Right renal cortex interstitium (tissue), 3 donors: ENCODE measurements around the gene RNF187. TPM values are rescaled to one million over a fixed set of nuclear protein-coding genes. Genes with fewer than 3 reads are reported as not detected.
"Not testable (repeated sequence)": the region's sequence is repeated elsewhere in the genome, so short reads cannot be mapped to it uniquely, and the experiment has no call there.

ENCODE experiments used
- DNase-seq, 3 donors: peaks; one replicate each; pipeline ENCODE4 v3.0.0-alpha.2; 2013; ENCODE audit warnings: low read depth in 3 of 3, low spot score in 2 of 3
- polyA plus RNA-seq, 3 donors: library from polyadenylated mRNA; unstranded; fragments of 120-200 nt; gene quantifications; one replicate each; pipeline ENCODE4 v1.2.1, GENCODE V29; 2013; ENCODE audit not compliant: insufficient read length in 3 of 3

The RNF187 gene
- polyA plus RNA-seq, 3 donors: 72.0 to 84.1 (median 78.6) TPM

DNA sequence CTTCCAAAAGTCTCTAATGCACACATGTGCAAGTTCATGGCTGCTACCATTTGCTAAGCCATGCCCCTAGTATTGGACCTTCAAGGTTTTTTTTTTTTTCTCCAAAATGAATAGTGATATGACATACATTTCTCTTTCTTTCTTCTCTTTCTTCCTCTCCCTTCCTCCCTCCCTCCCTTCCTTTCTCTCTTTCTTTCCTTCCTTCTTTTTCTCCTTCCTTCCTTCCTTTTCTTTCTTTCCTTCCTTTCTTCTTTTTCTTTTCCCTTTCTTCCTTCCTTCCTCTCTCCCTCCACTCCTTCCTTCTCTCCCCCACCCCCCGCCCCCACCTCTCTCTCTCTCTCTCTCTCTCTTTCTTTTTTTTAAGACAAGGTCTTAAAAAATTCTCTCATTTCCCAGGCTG, 3.4 kb upstream of the RNF187 start:
- DNase-seq: no peak

DNA sequence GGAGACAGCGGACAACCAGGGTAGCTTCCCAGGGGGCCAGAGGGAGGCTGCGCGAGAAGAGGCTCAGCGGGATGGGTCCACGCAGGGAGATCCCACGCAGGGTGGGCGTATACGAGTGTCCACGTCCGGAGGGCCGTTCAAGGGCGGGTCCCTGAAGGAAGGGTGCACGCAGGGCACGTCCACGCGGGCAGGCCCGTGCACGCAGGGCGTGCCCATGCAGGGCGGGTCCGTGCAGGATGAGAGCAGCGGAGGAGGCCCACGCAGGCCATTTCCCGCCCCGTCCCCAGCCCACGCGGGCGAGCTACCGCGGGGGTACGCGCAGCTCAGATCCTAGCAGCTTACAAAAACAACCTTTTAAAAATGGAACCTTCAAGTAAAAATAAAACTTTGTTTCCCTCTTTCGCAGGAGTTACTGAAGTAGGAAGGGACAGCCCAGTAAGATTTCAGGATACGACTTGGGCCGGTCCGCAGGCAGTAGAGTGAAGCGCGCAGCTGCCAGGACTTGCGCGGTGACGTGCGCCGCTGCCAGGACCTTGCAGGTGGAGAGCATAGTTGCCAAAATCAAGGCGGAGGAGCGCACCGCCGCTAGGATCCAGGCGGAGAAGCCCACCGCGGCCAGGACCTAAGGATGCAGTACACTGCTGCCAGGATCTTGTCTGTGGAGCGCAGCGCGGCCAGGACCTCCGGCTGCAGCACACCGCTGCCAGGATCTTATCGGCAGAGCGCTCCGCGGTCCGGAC, 416 bp upstream of the RNF187 start:
- peak; percentile 69 to 80 (median 79) for DNase-seq

DNA sequence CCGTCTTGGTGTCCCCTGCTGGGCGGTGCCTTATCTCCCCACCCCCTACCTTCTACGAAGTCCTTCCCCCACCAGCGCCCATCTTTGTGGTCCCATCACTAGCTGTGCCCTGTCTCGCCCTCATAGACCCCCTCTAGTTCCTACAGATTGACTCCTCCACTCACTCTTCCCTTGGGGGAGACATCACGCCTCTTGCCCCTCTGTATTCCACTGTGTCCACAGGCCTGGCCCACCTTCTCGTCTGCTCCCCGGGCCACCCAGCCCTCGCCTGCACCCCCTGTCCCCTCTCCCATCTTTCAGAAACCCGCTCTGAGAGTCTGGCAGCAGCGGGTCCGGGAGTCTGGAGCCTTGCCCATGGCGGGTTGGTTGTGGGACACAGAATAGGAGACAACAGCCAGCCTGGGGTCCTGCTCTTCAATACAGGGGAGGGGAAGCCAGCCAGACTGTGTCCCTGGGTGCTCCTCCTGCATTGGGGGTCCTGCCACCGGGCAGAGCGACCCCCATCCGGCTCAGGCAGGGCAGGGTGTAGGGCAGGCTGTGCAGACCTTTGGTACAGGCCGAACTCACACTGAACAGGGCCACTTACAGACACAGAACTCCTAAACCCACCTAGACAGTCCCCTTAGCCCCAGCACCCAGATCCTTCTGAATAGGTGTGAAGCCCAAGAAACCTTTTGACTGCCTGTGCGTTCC, 1.1 kb downstream of the RNF187 start:
- DNase-seq: no peak

DNA sequence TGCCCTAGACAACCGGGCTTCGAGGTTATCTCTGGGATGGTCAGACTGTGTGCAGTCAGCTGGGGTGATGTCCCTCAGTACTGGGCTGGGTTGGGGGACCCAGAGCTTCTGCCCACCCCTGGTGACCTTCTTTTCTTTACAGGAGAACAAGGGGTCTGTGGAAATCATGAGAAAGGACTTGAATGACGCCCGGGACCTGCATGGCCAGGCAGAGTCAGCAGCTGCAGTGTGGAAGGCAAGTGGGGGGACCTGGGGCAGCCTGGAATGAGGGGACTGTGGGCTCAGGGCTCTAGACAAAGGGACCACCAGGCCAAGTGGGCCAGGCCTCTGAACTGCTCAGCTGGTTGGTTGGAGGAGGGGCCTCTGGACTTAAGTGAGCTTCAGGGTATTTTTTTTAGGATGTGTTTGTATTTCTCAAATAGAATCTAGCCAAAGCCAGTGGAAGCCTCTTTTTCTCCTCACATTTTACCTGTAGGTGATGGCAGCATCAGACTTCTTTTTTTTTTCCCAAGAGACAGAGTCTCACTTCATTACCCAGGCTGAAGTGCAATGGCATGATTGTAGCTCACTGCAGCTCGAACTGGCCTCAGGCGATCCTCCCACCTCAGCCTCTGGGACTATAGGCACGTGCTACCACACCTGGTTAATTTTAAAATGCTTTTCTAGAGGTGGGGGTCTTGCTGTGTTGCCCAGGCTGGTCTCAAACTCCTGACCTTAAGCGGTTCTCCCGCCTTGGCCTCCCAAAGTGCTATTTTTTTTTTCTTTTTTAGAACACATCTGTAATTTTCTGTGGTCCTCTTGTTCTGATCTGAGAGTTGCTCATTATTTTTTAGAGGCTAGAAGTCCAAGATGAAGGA, 1.9 kb downstream of the RNF187 start:
- no peak for DNase-seq

DNA sequence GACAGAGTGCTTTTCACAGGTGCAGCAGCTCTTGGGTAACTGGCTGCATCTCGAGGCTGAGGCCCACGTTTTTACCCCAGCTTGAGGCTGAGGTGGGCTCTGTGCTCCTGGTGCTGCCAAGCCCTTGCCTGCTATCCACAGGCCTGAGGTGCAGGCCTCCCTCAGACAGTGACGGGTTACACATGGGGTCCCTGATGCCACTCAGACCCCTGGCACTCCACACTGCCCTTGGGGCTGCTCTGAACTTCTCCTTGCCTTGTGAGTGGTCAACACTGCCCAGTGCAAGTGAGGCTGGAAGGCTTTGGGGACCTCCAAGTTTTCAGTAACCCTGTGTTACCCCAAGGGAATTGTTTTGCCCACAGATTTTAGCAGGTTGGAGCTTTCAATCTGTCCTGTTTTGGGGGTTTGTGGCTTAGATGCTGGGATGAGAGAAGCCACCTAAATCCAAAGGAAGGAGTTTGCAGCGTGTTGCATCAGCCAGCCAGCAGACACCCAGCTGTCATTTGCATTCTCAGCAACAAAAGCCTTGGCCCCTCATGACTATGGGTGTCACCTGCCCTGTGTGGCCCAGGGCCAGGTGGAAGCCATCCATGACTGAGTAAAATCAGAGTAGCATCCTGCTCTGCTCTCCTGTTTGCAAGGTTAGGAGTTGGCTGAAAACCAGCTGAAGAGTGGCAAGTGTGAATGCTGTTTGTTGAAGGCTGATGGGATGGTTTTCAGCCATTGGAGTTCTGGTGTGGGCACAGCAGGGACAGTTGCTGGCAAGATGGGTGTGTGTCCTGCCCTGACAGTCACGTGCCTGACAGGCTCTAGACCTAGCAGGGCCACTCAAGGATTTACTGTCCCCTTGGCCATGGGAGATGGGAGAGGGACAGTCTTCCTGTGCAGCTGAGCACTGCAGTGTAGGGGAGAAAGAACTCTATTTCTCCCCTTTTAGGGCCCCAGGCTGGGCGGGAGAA, 3.2 kb downstream of the RNF187 start:
- no peak for DNase-seq

DNA sequence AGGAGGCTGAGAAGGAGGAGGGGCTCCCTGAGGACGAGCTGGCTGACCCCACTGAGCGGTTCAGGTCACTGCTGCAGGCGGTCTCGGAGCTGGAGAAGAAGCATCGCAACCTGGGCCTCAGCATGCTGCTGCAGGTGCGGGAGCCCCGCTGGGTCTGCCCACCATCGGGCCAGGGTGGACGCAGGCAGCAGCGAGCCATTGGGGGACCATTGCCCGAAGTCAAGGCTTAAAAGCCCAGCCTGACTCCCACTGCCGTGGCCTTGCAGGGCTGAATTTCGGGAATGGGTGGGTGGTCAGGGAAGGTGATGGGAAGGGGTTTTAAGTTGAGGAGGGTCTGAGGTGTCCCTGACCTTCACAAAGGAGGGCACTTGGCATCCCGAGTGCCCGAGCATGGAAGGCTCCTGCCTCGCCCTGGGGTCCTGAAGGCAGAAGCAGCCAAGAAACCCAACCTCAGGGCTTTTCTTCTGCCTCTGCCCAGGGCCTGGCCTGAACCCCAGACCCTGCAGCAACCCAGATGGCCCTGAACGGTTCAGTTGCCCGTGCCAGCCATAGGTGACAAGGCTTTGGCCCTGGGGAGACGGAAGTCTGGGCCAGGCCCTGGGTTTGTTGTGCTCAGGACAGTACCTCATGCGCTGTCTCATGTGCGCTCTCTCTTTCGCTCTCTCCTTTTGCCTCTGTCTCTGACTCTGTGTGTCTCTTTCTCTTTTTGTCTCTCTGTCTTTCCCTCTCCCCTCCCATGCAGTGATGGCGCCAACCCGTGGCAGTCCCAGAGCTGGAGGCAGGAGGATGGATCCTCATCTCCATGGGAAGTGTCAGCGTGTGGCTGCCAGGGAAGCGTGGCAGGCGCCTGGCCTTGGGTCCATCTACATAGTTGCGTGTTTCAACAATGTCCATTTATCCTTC, 6.2 kb downstream of the RNF187 start:
- DNase-seq: no peak

DNA sequence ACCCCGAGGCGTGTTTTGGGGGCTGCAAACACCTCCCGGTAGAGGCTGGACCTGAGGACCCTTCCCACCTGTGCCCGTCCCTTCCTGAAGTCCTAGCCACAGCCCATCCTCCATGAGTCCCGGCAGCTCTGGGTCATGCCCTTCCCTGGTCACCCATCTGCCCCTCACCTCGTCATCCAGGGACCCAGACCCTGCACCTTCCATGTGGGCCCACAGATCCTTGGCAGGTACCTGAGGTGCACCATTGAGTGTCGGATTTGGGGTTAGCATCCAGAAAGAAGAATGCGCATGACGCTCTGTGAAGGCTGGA, 6.8 kb downstream of the RNF187 start:
- DNase-seq: no peak

DNA sequence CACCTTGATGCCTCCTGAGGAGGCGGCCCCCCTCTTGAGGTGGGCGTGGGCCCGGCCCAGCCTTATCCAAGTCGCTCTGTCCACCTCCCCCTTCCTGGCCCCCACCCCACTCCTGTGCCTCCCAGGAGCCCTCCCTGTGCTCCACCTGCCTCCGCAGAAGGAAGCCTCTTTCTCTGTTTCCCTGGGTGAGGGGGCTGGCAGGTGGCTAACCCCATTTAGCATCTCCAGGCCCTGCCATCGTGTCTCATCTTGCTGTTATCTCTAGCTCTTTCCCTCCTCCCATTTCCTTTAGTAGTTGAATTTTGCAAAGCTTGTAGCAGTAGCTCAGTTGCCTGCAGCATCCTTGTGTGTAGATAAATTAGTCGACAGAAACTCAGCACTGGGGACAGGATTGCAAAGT, 7.2 kb downstream of the RNF187 start:
- no peak for DNase-seq

DNA sequence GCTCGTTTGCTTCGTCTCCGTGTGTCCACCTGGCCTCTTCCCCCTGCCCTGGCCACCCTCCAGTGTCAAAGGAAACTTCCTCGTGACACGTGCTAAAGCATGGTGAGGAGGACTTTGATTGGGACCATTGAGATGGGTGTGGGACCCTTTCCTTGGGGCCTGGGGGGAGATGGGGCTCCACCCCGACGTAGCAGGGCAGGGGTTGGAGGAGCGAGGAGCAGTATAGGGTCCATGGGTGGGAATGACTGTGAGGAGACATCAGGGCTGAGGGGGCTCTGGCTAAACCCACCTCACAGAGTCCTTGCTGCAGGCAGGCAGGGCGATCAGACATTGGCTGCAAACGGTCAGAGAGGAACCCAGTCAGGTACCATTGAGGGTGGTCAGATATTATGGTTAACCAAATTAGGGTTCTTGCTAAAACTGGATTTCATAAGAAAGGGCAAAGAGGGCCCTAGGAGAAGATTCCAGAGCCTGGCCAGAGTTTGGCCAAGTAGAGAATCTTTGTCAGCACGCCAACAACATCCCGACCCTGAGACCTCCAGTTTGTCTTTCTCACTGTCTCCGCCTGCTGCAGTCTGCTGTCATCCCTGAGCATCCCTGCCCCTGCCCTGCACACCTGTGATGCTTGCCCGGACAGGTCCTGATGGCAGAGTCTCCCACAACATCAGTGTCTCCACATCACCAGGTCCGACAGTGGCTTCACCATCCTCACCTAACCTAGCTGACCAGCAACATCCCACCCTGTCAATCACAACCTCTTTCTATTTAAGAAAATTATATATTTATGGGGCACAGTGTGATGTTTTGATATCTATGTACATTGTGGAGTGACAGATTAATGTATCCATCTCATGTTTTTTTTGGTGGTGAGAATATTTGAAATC, 8.0 kb downstream of the RNF187 start:
- DNase-seq: no peak

DNA sequence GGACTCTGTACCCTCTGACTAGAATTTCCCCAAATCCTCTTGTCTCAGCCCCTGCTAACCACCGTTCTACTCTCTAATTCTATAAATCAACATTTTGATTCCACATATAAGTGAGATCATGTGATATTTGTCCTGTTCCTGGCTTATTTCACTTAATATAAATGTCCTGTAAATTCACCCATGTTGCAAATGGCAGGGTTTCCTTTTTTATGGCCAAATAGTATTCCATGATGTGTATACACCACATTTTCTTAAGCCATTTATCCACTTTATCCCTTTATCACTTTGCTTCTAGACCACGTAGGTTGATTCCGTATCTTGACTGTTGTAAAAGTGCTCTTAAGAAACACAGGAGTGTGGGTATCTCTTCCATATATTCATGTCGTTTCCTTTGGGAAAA, 8.9 kb downstream of the RNF187 start:
- no peak for DNase-seq

DNA sequence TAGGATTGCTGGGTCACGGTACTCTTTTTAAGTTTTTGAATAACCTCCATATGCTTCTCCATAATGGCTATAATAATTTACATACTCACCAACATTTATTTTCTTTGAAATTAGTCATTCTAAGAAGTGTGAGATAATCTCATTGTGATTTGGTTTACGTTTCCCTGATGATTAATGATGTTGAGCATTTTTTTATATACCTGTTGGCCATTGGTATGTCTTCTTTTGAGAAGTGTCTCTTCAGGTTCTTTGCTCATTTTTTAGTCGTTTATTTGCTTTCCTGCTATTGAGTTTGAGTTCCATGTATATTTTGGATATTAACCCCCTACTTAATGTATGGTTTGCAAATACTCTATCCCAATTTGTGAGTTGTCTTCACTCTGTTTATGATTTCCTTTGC, 9.3 kb downstream of the RNF187 start:
- DNase-seq: no peak

DNA sequence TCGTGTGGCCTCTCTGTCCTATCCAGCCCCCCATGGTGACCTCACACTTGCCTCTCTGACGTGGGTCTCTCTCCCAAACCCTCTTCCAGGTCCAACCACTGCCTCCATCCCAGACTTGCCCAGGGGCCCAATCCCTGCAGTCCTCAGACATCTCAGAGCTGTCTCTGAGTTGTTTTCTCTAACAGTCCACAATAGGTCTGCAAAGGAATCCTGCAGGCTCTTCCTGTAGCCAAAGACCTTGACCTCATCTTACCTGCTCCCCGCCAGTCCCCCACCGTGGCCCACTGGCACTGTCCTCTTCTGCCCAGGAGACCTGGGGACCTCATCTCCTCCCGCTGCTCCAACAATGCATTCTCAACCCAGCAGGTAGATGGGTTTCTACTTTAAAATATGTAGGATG, 10.0 kb downstream of the RNF187 start:
- DNase-seq: no peak

DNA sequence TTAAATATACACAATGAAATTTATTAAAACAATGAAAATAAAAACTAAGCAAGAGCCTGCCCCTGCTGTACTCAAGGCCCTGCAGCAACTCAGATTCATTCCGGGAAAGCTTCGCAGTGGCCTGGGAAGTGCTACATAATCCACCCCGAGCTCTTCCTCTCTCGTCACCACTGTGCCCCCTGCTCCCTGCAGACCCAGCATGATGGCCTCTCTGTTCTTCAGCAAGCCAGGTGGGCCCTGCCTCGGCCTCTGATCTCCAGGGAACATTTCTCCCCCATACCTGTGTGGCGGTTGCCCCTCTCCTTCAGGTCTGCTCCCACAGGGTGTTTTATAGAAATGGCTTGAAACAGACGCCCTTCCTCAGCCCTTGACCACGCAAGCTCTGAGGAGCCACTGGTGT, 10.6 kb downstream of the RNF187 start:
- DNase-seq: no peak

DNA sequence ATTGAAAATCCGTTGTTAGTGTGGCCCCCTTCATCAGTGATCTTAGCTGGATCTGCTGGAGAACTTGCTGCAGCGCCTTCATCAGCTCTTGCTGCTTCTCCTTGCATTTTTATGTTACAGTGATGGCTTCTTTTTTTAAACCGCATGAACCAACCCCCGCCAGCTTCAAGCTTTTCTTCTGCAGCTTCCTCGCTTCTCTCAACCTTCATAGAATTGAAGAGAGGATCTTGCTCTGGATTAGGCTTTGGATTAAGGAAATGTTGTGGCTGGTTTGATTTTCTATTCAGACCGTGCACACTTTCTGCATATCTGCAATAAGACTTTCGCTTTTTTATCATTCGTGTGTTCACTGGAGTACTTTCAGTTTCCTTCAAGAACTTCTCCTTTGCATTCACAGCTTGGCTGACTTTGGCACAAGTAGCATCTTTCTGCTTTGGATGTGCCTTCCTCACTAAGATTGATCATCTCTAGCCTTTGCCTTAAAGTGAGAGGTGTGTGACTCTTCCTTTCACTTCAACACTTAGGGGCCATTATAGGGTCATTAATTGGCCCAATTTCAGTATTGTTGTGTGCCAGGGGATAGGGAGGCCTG, 13.1 kb downstream of the RNF187 start:
- DNase-seq: no peak

DNA sequence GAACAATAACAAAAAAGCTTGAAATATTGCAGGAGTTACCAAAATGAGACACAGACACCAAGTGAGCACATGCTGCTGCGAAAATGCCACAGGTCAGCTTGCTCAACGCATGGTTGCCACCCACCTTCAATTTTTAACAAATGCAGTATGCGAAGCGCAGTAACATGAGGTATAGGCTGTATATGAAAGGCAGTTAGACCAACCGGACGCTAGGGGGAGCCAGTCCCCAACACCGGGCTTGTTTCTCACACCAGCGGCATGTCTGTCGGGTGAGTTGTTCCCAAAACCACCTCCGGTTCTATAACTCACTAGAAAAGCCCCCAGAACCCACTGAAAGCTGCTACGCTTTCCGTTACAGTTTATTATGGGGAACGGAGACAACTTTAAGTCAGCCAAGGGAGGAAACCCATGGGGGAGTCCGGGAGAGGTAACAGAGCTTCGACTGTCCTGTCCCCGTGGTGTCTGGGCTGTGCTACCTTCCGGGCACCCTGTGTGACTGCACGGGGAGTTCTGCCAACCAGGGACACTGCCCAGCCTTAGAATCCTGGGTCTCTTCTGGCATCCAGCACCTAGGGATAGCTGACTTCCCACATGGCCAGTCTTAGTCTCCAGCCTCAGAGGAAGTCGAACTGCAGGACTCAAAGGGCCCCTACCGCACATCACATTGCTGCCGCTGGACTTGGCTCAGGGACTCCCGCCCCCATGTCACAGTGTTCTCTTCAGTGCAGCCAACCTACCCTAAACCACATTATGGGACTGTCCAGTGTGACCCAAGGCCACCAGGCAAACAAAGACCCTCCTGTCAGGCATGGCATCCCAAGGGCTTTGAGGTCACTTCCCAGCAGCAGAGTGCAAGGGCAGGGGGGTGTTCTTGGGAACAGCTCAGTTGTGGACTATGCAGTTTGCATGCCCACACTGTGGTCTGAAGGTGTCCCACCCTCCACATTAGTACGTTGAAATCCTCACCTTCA, 14.0 kb downstream of the RNF187 start:
- DNase-seq: peak; percentile 67 to 77 (median 73)

DNA sequence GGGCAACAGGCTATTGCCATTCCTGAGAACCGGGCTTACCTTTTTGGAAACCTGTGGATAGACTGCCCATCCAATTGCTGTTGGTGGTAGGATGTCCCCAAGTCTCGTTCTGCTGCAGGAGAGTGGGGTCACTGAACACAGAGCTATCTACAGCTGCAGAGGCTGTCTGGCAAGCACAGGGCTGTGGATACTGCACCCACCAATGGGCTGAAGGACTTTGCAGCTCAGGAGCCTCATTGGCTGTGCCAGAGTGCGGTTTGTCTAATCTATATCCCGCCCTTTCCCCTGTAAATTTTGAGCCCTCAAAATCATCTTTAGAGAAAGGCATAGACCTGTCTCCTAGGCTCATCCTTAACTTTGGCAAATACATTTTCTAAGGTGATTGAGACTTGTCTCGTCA, 15.3 kb downstream of the RNF187 start:
- DNase-seq: no peak

DNA sequence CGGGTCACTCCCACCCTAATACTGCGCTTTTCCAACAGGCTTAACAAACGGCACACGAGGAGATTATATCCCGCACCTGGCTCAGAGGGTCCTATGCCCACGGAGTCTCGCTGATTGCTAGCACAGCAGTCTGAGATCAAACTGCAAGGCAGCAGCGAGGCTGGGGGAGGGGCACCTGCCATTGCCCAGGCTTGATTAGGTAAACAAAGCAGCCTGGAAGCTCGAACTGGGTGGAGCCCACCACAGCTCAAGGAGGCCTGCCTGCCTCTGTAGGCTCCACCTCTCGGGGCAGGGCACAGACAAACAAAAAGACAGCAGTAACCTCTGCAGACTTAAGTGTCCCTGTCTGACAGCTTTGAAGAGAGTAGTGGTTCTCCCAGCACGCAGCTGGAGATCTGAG, 18.8 kb downstream of the RNF187 start:
- DNase-seq: not testable (repeated sequence)
